ENCODE data around the gene SAMD5. TPM values are rescaled to one million over a fixed set of nuclear protein-coding genes. Genes with fewer than 3 reads are reported as not detected.

Gene SAMD5
- total RNA-seq, 3 donors from 2014 or later = 0.80 to 13.5 (median 8.8) TPM

DNA sequence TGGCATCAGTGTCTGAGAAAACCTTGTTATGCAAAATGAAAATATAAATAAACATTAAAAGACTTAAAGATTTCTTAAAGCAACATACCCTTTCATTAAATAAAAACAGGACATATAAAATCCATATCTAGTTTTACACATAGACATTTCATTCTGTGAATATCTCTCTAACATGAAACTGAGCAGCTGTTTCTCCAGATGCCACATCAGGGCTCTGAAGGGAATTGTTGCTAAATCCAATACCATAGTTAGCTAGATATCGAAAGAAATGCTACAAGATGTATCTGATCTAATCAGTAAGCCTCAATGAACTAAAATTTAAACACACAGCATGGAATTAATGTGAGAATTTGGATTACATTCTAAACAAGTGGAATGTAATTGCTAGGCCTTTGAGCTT, 74.5 kb downstream of the SAMD5 start:
- intact Hi-C loops (cut with DNase I; ENCODE audit: low total_unique reads) = no loop called here
- no peaks in the 10 kb centered on the region for H3K9me3 ChIP-seq
- no peak for DNase-seq (ENCODE audit: low spot score in 2 of 2)
- H3K4me3 ChIP-seq = no peak overlapping the region
- no peaks in the 10 kb centered on the region for H3K27me3 ChIP-seq
- no peaks in the 10 kb centered on the region for H3K36me3 ChIP-seq
- no peak overlapping the region for H3K27ac ChIP-seq
- TF ChIP-seq POLR2A (IDR thresholded peaks at IDR 0.05) = no peak
- TF ChIP-seq, protein P1, sequence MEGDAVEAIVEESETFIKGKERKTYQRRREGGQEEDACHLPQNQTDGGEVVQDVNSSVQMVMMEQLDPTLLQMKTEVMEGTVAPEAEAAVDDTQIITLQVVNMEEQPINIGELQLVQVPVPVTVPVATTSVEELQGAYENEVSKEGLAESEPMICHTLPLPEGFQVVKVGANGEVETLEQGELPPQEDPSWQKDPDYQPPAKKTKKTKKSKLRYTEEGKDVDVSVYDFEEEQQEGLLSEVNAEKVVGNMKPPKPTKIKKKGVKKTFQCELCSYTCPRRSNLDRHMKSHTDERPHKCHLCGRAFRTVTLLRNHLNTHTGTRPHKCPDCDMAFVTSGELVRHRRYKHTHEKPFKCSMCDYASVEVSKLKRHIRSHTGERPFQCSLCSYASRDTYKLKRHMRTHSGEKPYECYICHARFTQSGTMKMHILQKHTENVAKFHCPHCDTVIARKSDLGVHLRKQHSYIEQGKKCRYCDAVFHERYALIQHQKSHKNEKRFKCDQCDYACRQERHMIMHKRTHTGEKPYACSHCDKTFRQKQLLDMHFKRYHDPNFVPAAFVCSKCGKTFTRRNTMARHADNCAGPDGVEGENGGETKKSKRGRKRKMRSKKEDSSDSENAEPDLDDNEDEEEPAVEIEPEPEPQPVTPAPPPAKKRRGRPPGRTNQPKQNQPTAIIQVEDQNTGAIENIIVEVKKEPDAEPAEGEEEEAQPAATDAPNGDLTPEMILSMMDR (IDR thresholded peaks at IDR 0.05) = no peak
- TF ChIP-seq POLR2AphosphoS5 (IDR thresholded peaks at IDR 0.05) = no peak
- no peaks in the 10 kb centered on the region for H3K4me1 ChIP-seq

DNA sequence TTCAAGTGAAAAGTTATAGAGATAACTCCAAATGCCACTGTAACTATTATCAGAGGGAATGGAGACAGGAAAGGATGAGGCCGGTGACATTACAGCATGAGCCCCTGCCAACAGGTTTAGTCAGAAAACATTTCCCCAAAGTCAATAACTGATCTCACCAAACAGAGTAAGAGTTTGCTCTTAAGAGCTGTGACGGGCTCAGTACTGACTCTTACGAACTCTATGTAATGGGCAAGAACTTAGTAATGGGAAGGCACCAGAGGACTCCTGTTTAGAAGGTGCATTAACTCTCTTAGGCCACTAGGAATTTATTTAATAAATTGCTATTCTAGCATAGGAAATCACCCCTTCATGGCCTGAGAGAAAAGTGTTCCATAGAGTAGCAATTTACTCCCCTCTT, 76.8 kb downstream of the SAMD5 start:
- no peak overlapping the region for H3K27ac ChIP-seq
- intact Hi-C loops (cut with DNase I; ENCODE audit: low total_unique reads) = no loop called here
- no peaks in the 10 kb centered on the region for H3K9me3 ChIP-seq
- no peaks in the 10 kb centered on the region for H3K36me3 ChIP-seq
- DNase-seq (ENCODE audit: low spot score in 2 of 2) = no peak
- no peaks in the 10 kb centered on the region for H3K4me1 ChIP-seq
- H3K27me3 ChIP-seq = no peaks in the 10 kb centered on the region
- no peak for TF ChIP-seq POLR2A (IDR thresholded peaks at IDR 0.05)
- no peak for TF ChIP-seq POLR2AphosphoS5 (IDR thresholded peaks at IDR 0.05)
- TF ChIP-seq, protein P1 (IDR thresholded peaks at IDR 0.05) = no peak
- H3K4me3 ChIP-seq = no peak overlapping the region

DNA sequence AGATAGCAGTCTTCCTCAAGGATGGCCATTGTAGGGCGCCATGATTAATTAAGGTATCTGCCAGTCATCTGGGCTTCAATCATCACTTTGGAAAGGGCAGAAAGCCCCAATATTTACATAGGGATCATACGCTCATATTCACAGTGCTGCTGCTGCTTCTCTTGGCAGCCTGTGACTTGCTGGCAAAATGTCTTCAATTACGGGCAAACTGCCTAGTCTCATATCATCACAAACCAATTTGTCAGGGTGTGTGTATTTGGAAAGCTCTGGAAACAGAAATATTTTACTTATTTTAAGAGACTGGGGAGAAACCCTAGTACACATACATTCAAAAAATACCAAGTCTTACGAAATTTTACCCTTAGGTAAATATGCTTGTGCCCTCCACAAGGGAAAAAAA, 77.6 kb downstream of the SAMD5 start:
- no peak for DNase-seq (ENCODE audit: low spot score in 2 of 2)
- no peaks in the 10 kb centered on the region for H3K27me3 ChIP-seq
- intact Hi-C loops (cut with DNase I; ENCODE audit: low total_unique reads) = no loop called here
- H3K36me3 ChIP-seq = no peaks in the 10 kb centered on the region
- TF ChIP-seq POLR2AphosphoS5 (IDR thresholded peaks at IDR 0.05) (no peak), POLR2A (IDR thresholded peaks at IDR 0.05) (no peak)
- TF ChIP-seq, protein P1 (IDR thresholded peaks at IDR 0.05) = no peak
- no peak overlapping the region for H3K27ac ChIP-seq
- H3K4me3 ChIP-seq = no peak overlapping the region
- no peaks in the 10 kb centered on the region for H3K9me3 ChIP-seq
- no peaks in the 10 kb centered on the region for H3K4me1 ChIP-seq

DNA sequence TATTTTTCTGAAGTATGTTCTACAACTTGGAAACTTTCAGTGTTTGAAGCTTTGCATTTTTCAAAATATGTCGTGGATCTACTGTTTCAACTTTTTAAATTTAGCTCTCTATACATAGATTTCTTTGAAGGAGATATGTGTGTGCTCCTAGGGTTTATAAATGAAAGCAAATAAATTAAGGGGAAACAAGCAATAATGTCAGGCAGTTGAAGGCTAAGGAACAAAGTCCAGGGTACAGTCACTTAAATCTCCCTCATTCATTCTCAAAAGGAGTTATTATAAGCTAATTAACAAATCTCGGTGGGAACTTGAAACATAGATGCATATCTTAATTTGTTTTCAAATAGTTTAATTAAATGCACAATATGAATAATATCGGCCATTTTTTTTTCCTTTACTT, 79.4 kb downstream of the SAMD5 start:
- H3K27me3 ChIP-seq = no peaks in the 10 kb centered on the region
- no peak for DNase-seq (ENCODE audit: low spot score in 2 of 2)
- intact Hi-C loops (cut with DNase I; ENCODE audit: low total_unique reads) = no loop called here

DNA sequence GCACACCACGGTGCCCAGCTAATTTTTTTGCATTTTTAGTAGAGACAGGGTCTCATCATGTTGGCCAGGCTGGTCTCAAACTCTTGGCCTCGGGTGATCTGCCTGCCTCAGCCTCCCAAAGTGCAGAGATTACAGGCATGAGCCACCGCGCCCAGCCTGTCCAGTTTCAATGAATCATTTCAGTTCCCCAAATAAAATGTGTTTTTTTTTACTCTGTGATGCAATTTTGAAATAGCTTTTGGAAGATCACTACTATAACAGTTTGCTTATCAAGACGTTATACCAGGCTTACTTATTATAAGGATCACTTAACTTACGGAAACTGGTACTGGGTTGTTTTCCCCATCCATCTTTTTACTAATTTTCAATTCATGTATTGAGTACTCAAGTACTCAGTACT, 80.0 kb downstream of the SAMD5 start:
- DNase-seq (ENCODE audit: low spot score in 2 of 2) = no peak
- intact Hi-C loops (cut with DNase I; ENCODE audit: low total_unique reads) = no loop called here
- no peaks in the 10 kb centered on the region for H3K27me3 ChIP-seq
- no peaks in the 10 kb centered on the region for H3K36me3 ChIP-seq
- TF ChIP-seq, protein P1 (IDR thresholded peaks at IDR 0.05) = no peak
- TF ChIP-seq POLR2AphosphoS5 (IDR thresholded peaks at IDR 0.05) (no peak), POLR2A (IDR thresholded peaks at IDR 0.05) (no peak)
- H3K4me1 ChIP-seq = no peaks in the 10 kb centered on the region
- H3K9me3 ChIP-seq = no peaks in the 10 kb centered on the region
- H3K4me3 ChIP-seq = no peak overlapping the region
- no peak overlapping the region for H3K27ac ChIP-seq

More for the DNA sequence above, 79.4 kb downstream of the SAMD5 start:
- no peak overlapping the region for H3K4me3 ChIP-seq
- H3K27ac ChIP-seq = no peak overlapping the region
- H3K36me3 ChIP-seq = no peaks in the 10 kb centered on the region
- H3K9me3 ChIP-seq = no peaks in the 10 kb centered on the region
- H3K4me1 ChIP-seq = no peaks in the 10 kb centered on the region
- TF ChIP-seq POLR2A (IDR thresholded peaks at IDR 0.05) = no peak
- TF ChIP-seq, protein P1 (IDR thresholded peaks at IDR 0.05) = no peak
- TF ChIP-seq POLR2AphosphoS5 (IDR thresholded peaks at IDR 0.05) = no peak
